Astrocyte (in vitro differentiated cells and primary cell): ENCODE results near the gene LRRC42.

ENCODE experiments used
- CTCF ChIP-seq: IDR thresholded peaks from 2 replicates; pipeline ENCODE4 v1.5.1; 2011; ENCODE audit warnings: low read depth, mild to moderate bottlenecking, inconsistent platforms, low read length, moderate library complexity; ENCODE audit not compliant: insufficient read depth
- EZH2 ChIP-seq: IDR thresholded peaks from 2 replicates; pipeline ENCODE4 v1.6.1; 2012; ENCODE audit warnings: mild to moderate bottlenecking, low read length, inconsistent platforms; ENCODE audit not compliant: insufficient read depth

- TF ChIP-seq CTCF: no peak
- no peak for TF ChIP-seq EZH2
These were observed 7.9 kb upstream of the LRRC42 start for GRCh38 chr1:53938136-53938830.
